ENCODE data around the gene SMLR1. TPM values are rescaled to one million over a fixed set of nuclear protein-coding genes. Genes with fewer than 3 reads are reported as not detected.
"Not testable (repeated sequence)": the region's sequence is repeated elsewhere in the genome, so short reads cannot be mapped to it uniquely, and the experiment has no call there.

The SMLR1 gene
- total RNA-seq, result not detected in 2 replicates

GRCh38 chr6:130827247-130828149 is at the start of gene SMLR1:
SMLR1 (plus strand) TSS chr6:130827406; CDS start chr6:130827414, 8 bp downstream.
- intact Hi-C loops (cut with micrococcal nuclease), result no loop called here

DNA sequence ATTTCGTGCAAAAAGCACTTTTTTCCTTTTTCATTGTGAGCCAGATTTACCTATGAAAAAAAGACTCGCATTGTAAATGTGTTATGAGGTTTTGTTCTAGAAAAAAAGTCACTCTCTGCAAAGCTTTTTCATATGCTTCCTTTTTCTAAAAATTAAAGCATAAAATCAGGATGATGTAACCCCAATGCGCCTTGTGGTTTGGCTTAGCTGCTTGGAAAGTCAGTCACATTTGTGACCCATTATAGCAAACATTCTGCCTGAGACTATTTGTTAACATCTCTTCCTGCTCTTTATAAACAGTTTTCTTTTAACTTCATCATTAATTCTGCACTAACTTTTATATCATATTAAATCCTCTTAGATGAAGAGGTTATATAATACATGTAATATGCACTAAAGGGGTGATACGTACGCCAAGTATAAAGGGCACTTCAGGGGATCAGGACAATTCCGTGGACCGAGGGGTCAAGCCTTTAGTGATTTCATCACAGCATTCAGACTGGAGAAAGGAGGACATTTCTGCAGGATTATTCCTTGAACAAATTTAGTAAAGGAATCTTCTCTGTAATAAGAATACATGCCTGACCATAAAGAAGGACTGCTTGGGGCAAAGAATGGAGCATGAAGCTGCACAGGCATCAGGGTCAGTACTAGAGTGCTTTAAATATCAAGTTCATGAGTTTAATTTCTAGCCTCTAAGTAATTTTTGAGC is 48.1 kb upstream of the SMLR1 start:
- intact Hi-C loops (cut with micrococcal nuclease), result no loop called here

DNA sequence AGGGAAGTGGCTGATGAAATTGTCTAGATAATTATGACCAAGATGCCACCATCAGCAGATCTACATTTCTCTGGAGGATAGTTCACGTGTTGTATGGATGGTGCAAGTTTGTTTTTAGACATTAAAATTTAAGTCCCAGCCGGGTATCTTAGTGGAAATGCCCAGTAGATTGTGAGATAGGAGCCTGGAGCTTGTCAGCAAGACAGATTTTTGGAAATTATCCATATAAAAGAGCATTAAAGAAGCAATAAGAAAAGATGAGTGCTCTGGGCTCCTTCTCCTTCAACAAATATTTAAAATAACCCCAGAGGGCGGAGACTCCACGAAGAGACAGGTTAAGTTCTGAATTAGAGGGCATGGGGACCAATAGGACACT is 47.6 kb upstream of the SMLR1 start:
- intact Hi-C loops (cut with micrococcal nuclease), result no loop called here

GRCh38 chr6:130780122-130780521 is 47.1 kb upstream of the SMLR1 start:
- intact Hi-C loops (cut with micrococcal nuclease), result no loop called here

- intact Hi-C loops (cut with micrococcal nuclease), result no loop called here
Measured at GRCh38 chr6:130781557-130781956, 45.6 kb upstream of the SMLR1 start.

DNA sequence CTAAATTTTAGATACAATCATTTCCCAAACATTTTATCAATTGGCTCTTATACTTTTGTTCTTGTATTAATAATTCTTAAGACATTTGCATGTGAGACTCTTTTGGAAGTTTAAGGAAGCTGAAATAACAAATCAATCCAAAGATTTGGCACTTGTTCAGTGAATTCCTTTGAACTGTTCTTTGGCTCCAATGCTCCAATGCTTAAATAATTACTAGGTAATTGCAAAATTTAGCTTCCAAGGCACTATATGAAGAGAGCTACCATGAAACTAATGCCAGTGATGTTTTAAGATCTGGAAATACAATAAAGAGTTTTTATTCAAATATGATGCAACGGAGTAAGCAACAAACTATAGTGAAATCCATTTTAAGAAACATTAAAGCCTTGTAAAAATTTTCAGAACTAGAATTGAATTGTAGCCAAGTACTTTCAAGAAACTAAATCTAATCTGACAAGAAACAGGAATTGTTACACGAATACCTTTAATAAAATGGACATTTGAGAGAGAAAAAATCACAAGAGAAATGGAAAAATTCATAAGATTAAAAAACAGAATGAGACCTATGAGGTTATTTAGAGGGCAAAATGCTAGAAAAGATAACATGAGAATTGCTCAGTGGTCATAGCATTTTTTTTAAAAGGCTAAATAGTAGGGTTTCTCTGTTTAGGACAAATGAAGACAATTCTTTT is 43.6 kb upstream of the SMLR1 start:
- intact Hi-C loops (cut with micrococcal nuclease), result no loop called here

DNA sequence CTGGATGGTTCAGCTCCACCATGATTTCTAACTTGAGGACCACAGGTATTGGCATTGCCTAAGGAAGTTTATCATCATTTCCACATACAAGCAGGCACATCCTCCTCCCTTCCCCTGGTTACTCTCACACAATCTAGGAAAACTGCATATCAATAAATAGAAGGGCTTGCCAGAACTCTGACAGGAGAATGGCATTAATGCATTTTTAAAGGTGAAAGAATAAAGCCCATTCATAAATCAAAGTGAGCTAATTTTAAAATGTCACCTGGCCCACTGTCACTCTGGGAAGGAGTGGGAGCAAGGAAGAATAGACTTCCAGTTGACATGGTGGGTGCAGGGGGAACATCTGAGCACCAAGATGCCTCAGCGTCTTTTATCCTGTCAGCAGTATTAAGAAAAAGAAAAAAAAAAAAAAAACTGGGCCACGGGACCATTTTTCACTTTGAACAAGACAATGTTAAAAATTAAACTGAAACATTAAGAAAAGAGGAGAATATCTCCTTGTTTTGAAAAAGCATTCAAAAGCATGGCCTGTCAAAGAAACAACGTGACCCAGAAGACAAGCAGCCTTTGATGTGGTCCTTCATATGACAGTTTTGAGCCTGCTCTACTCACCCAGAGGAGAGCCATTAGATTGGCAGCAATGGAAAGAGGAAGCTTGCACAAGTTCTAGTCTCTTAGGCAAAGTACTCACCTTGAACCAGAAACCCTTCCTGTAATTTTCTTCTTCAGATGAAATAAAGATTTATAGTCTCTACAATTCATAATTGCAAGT is 39.3 kb upstream of the SMLR1 start:
- intact Hi-C loops (cut with micrococcal nuclease), result no loop called here

DNA sequence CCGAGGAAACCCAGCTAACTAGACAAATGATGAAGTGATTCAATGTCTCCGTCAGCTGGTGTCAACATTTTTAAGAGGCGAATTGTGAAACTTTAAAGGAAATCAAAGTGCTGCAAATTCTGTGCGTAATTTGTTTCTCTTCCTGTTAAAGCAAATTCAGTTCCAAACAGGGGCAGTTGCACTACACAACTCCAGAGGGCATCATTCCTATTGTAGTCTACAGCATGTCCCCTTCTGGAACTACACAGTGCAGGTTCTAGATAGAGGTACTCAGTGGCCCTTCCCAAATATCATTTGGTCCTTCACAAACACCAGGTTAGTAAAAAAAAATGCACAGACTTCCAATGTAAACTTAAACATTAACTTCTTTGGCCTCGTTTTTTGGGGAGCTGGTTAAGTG is 38.3 kb upstream of the SMLR1 start:
- intact Hi-C loops (cut with micrococcal nuclease), result no loop called here

- intact Hi-C loops (cut with micrococcal nuclease), result no loop called here
Measured at GRCh38 chr6:130794010-130794697, 33.1 kb upstream of the SMLR1 start.

GRCh38 chr6:130794738-130795137 is 32.5 kb upstream of the SMLR1 start:
- intact Hi-C loops (cut with micrococcal nuclease), result no loop called here

GRCh38 chr6:130796313-130796905 is 30.8 kb upstream of the SMLR1 start:
- intact Hi-C loops (cut with micrococcal nuclease), result no loop called here

DNA sequence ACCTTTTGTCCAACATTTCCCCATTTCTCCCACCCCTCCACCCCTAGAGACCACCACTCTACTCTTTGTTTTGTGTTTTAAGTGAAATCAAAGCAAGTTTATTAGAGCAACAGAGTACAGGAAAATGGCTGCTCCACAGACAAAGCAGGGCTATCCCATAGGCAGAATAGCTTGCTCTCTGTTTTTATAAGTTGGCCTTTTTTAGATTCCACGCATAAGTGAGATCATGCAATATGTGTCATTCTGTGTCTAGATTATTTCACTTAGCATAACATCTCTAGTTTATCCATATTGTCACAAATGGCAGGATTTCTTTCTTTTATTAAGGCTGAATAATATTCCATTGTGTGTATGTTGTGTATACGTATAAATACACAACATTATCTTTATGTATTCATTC is 30.1 kb upstream of the SMLR1 start:
- intact Hi-C loops (cut with micrococcal nuclease), result no loop called here

GRCh38 chr6:130801368-130801767 is 25.8 kb upstream of the SMLR1 start:
- intact Hi-C loops (cut with micrococcal nuclease), result not testable (repeated sequence)

DNA sequence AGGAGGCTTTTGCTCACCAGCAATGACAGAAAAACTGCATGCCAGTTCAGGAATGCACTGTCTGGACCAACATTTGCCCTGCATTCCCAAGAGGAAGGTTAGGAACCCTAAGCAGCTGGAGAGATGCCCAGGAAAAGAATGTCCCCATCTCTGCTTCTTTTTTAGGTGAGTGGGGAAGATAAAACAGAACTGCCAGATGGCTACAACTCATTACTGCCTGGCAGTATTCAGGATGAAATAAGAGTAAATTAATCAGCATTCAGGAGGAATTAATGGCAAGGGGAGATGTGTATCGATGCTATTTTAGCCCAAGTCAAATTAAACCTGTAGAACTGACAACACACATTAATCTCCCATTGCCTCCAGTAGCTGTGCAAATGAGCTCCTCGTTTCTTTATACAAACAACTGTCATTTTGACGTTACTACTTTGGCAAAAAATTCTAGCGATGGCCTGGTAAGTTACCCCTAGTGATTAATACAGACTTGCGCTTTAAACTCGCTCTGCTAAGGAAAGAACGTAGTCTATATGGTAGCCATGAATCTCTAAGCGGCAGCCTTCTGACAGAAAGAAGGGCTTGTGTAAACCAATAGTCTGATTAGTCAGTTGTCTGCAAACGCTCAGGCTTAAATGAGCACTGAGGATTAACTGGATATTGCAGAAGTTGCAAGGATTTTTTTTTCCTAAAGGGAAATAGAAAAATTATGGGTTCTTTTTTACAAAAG is 16.7 kb upstream of the SMLR1 start:
- intact Hi-C loops (cut with micrococcal nuclease), result no loop called here

- intact Hi-C loops (cut with micrococcal nuclease), result no loop called here
Measured at GRCh38 chr6:130811932-130812331, 15.3 kb upstream of the SMLR1 start.

DNA sequence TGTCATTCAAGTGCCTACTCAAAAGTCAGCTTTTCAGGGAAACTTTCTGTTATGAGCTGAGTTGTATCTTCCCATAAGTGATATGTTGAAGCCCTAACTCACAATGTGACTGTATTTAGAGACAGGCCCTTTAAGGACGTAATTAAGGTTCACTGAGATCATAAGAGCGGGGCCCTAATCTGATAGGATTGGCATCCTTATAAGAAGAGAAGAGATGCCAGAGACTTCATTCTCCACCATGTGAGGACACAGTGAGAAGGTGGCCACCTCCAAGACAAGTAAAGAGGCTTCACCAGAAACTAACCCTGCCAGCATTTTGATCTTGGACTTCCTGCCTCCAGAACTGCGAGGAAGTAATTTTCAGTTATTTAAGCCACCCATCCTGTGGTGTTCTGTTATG is 12.7 kb upstream of the SMLR1 start:
- intact Hi-C loops (cut with micrococcal nuclease), result no loop called here

GRCh38 chr6:130815200-130816071 is 11.8 kb upstream of the SMLR1 start:
- intact Hi-C loops (cut with micrococcal nuclease), result no loop called here

GRCh38 chr6:130822736-130823135 is 4.5 kb upstream of the SMLR1 start:
- intact Hi-C loops (cut with micrococcal nuclease), result no loop called here

Measured in T-helper 2 cell treated with Interferon-gamma antibody and Interleukin-4, amounts not matched to agents 100 ng/mL and 5 ng/mL, for 36 hours (primary cell).